HG03175 (cell line): ENCODE data around the gene BBS7.

ENCODE experiments used
- ATAC-seq: cut with Tn5 transposase; IDR thresholded peaks from one replicate; pipeline ENCODE4 v1.9.1; 2021; ENCODE audit warnings: mild to moderate bottlenecking, moderate library complexity; ENCODE audit not compliant: unreplicated experiment

The BBS7 gene

GRCh38 chr4:121794505-121795188 lies 75.6 kb downstream of the BBS7 start:
- ATAC-seq = no peak

- no peak for ATAC-seq
Observed at GRCh38 chr4:121792966-121793365, 77.3 kb downstream of the BBS7 start.

GRCh38 chr4:121791481-121791880 lies 78.8 kb downstream of the BBS7 start:
- ATAC-seq = no peak

DNA sequence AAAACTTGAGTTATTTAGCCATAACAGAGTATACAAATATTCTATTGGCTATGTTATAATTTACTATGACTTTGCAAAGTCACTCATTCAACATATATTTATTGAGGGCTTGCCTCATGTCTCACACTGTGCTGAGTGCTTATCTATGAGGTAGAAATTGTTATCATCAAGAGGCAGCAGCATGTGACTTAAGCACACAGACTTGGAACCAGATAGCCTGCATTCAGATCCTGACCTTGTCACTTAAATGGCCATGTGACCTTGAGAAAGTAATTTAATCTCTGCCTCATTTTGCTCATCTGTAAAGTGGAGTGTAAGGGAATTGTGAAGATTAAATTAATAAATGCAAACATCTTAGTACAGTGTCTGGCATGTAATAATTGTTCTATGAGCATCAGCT lies 79.3 kb downstream of the BBS7 start:
- no peak for ATAC-seq

- no peak for ATAC-seq
Observed at GRCh38 chr4:121789960-121790829, 80.1 kb downstream of the BBS7 start.

DNA sequence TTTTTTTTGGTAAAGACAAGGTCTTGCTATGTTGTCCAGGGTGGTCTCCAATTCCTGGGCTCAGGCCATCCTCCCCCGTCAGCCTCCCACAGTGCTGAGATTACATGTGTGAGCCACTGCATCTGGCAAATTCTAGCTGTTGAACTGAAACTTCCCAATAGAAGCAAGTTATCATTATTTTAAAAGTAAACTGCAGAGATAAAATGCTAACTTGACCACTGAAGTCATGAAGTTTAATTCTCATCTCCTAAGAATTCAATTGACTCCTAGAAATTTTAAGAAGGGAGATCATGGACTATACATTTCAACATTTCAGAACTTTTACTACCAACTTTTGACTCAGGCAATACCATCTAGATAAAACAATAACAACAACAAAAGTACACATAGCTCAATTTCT lies 80.8 kb downstream of the BBS7 start:
- ATAC-seq = no peak

DNA sequence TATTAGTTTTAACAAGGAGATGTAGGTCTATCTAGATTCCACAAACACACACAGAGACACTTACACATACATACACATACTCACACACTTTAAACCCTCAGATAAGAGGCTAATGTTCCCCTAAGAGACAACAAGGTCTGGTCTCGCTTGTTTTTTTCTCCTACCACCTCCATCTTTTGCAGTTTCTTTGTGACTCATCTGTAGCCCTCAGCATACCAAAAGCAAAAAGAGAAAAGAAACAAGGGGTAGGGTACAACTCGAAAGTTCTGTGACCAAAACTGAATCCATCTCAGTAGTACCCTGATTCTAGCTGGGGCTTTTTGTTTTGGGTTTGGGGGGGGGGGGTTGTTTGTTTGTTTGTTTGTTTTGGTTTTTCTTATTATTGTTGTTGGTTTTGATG lies 81.4 kb downstream of the BBS7 start:
- peak; percentile 78 for ATAC-seq

GRCh38 chr4:121786221-121786620 lies 84.1 kb downstream of the BBS7 start:
- no peak for ATAC-seq

DNA sequence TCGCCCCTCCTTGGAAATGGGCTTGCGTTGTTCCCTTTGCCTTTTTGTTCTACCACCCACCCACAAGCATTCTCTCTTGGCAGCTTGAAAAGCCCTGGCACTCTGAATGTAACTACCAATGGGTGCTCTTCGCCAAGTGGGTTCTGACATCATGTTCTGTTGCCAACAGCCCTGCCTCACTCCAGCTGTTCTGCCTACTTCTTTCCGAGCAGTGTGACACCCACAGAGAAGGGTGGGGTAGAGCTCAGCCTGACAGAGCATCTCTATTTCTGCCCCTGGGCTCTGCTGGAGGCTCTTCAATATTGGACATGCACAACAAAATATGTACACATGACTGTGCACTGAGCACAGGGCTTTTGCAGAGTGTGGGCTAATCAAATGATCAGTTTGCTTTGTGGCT lies 84.8 kb downstream of the BBS7 start:
- no peak for ATAC-seq

- no peak for ATAC-seq
Observed at GRCh38 chr4:121784975-121785374, 85.3 kb downstream of the BBS7 start.

DNA sequence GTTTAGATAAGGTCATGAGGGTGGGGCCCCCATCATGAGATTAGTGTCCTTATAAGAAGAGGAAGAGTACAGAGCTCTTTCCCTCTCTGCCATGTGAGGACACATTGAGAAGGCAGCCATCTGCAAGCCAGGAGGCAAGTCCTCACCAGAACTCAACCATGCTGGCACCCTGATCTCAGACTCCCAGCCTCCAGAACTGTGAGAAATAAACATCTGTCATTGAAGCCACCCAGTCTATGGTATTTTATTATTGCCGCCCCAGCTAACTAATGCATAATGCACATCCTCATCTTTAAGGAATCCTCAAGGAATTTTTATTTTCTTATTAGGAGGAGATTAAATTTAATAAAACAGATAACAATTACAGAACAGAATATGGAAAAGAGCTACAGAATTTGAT lies 85.9 kb downstream of the BBS7 start:
- no peak for ATAC-seq

DNA sequence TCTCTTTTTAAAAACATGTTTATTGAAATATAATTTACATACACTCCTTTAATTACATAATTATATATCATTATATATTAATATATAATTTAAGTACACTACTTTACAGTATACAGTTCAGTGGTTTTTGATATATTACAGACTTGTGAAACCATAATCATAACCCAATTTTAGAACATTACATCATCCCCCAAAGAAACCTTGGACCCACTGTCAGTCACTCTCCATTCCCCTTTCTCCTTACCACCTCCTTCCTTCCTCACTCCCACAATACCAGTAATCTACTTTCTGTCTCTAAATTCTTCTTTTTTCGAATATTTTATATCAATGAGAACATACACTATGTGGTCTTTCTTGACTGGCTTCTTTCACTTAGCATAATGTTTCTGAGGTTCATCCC lies 87.1 kb downstream of the BBS7 start:
- no peak for ATAC-seq

- ATAC-seq = no peak
Observed at GRCh38 chr4:121778991-121779628, 91.2 kb downstream of the BBS7 start.

GRCh38 chr4:121777625-121778024 lies 92.6 kb downstream of the BBS7 start:
- peak; percentile 64 for ATAC-seq

- no peak for ATAC-seq
Observed at GRCh38 chr4:121776610-121777401, 93.5 kb downstream of the BBS7 start.
